A673 (cell line): ENCODE measurements around the gene TRPM6.

Source experiments
- CTCF ChIP-seq: fragments of 300-800, 200-600 bp; sonication (generic); conservative IDR thresholded peaks from 2 replicates; pipeline ENCODE4 v1.5.1; 2017; ENCODE audit warnings: low read depth, mild to moderate bottlenecking, antibody characterized with exemption, low read length, moderate library complexity, mixed read lengths
- EZH2 ChIP-seq: fragments of 200-600 bp; sonication (generic); IDR thresholded peaks from 2 replicates; pipeline ENCODE4 v1.6.1; 2017; ENCODE audit warnings: borderline replicate concordance, low read depth, mild to moderate bottlenecking, mixed read lengths, antibody characterized with exemption, low read length; ENCODE audit not compliant: poor library complexity, severe bottlenecking

- no peak for TF ChIP-seq CTCF
- TF ChIP-seq EZH2: no peak
These were observed 28.8 kb downstream of the TRPM6 start for GRCh38 chr9:74858751-74859414.
